Measurements from ENCODE around the gene SLC16A10.
"Not testable (repeated sequence)": the region's sequence is repeated elsewhere in the genome, so short reads cannot be mapped to it uniquely, and the experiment has no call there.

Gene SLC16A10

DNA sequence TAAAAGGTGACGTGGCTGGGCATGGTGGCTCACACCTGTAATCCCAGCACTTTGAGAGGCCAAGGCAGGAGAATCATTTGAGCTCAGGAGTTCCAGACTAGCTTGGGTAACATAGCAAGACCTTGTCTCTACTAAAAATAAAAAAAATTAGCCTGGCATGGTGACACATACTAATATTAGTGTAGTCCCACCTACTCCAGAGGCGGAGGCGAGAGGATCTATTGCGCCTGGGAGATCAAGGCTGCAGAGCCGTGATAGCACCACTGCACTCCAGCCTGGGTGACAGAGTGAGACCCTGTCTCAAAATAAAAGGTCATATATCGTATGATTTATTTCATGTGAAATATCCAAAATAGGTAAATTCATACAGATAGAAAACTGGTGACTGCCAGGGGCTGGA is 132.5 kb downstream of the SLC16A10 start:
- no peak for DNase-seq (ENCODE audit: low spot score)

DNA sequence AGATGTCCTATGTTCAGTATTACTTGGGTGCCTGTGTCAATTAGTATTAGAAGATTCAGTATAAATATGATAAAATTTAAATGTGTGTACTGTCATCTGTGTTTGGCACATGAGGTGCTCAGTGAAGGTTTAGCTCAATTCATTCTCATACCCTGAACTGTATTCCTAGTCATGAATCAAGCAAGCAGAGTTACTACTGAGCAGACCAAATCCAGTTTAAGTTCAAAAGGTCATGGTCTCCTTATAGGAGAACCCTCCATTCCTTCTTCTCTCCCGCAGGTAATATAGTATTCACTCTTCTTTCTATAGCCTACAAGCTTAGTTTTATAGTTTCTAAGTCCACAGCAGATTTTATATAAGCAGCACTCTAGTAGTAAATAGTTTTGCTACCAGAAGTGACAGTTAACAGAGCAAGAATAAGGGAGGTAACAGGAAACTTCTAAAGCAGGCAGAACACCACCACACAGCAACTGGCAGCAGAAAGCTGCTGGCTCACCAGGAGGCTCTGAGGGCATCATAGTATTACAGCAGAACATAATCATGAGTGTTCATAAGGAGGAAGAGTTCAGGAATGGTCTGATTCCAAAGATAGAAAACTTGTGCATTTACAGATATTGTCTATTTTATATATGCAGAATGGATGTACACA is 133.2 kb downstream of the SLC16A10 start:
- DNase-seq (ENCODE audit: low spot score), result no peak

DNA sequence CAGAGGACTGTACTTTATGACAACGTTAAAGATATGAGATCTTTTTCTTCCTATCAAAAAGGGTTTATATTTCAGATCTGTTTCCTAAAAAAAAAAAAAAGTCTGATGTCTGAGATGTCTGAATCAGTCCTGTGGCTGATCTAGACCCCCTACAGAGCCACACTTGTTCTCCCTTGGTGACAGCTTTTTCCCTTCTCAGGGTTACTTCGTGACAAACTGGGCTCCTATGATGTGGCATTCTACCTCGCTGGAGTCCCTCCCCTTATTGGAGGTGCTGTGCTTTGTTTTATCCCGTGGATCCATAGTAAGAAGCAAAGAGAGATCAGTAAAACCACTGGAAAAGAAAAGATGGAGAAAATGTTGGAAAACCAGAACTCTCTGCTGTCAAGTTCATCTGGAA is 134.5 kb downstream of the SLC16A10 start:
- no peak for DNase-seq (ENCODE audit: low spot score)

DNA sequence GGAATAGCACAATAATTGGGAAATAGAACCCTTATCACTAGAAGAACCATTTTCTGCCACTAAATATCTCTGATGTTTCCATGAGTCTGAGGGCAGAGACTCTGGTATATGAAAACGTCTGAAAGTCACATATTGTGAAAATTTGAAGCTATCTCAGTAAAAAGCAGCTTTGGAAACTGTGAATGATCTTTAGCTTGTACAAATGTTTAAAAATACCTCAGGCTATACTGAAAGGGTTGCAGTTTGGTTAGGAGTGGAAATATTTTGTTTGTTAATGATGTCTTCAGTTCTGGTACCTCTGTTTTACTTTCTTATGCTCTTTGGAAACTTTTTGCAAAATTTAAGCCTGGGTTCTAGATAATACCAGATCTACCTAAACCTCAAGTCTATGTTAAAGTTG is 135.0 kb downstream of the SLC16A10 start:
- DNase-seq (ENCODE audit: low spot score), result no peak

DNA sequence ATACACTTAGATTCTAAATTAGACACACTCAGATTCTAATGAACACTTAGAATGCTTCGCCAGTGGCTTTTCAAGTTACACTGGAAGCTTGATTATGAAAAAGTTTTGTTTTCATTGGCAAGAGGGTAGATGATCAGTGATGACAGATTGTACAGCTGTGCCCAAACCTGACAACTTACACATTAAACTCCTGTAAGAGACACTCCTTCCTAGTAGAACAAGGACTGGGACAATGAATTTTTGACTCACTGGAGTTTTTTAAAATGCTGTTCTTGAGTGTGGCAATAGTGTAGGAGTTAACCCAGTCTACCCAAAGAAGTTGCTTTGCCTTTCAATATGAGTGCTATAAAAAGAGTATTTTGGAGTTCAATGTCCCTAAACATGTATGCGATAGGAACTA is 140.8 kb downstream of the SLC16A10 start:
- no peak for DNase-seq (ENCODE audit: low spot score)

DNA sequence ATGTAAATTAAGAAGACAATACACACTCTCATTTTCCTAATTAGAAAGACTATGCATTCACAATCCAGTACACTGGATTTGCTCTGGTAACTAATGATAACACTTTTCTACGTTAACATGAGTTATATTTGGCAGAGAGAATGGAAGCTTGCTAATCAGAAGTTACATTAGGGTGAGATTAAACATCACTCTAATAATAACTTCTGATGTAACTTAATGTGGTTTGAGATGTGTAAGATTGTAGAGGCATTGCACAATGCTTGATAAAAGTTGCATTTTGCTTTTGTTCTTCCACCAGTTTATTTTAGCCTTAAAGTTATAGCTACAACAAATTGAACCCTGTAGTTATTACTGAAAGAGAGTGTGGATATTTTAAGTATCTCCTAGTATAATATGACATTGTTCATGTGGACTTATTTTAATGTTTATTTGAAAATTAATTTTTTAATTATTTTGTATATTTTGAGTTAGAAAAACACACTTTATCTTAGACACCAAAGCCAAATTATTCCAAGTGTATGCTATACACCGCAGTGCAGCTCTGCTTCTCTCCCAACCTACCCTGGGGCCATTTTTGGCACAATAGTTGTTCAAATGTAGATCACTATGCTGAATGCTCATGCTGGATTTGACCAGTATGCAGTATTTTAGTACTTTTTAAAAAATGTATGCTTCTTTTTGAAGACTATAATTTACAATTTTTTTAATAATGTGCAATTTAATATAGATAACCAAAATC is 143.2 kb downstream of the SLC16A10 start:
- no peak for DNase-seq (ENCODE audit: low spot score)

DNA sequence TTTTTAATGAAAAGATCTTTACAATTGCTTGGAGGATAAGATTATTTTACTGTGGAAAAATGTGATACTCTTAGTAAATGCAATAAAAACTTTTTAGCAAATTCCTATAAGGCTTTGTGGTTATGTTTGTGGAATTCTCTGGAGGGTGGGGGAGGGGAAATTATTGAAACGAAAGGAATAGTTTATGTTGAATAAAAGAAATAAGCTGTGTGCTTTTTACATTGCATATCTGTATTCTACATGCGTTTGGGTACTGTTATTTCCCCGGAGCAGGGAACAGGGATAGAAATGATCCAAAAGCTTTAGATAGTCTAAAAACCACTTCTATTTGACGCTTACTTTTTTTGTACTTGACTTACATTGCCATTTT is 143.8 kb downstream of the SLC16A10 start:
- no peak for DNase-seq (ENCODE audit: low spot score)

DNA sequence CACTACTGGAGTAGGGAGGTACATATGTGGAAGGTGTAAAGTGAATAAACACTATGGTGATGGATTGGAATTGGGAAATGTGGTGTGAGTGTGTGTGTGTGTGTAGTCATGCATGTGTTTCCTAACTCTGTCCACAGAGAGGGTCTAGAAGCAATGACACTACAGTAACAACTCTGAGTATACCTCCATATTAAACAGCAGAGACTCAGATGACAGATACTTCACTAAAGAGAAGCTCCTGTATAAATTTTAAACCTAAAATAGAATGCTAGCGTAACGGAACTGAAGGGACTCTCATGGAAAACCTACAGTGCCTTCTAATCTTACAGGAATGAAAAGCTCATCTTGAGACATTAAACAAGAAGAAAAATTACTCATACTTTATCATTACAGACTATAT is 150.5 kb downstream of the SLC16A10 start:
- no peak for DNase-seq (ENCODE audit: low spot score)

DNA sequence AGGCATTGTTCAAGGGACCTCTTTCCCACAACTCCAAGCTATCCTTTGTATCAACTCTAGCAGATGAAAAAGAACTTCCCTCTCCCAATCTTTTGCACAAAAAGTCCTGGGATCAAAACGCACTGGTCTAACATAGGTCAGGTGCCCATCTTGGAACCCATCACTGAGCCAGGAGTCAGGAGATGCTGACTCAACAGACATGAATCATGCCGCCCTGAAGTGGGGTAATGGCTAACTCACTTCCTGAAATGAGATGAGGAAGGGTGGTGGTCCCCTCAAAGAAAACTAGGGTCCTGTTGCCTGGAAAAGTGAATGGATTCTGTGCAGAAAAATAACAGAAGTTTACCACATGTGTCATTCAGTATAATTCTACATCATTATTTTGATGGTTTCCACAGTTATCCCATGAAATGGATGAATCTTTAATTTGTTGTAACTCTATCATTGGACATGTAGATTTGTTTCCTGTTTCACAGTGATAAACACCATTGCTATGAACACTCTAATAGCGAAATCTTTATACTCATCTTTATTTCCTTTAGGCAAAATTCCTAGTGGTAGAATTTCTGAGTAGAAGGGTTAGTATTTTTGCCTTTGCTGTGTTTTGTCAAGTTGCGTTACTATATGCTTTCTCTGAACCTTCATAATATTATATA is 151.3 kb downstream of the SLC16A10 start:
- DNase-seq (ENCODE audit: low spot score), result no peak

DNA sequence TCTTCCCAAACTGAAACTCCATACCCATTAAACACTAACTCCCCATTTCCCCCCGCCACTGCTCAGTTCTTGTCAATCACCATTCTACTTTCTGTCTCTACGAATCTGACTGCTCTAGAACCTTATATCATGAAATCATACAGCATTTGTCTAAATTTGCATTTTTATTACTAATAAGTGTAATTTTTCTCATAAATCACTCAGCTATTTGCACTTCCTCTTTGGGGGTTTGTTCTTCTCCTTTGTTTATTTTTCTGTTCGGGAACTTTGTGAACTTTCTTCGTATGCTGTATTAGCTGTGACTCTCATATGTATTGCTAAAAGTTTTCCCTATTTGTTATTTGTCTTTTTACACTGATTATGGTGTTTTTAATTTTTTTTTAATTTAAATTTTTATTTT is 152.2 kb downstream of the SLC16A10 start:
- no peak for DNase-seq (ENCODE audit: low spot score)

DNA sequence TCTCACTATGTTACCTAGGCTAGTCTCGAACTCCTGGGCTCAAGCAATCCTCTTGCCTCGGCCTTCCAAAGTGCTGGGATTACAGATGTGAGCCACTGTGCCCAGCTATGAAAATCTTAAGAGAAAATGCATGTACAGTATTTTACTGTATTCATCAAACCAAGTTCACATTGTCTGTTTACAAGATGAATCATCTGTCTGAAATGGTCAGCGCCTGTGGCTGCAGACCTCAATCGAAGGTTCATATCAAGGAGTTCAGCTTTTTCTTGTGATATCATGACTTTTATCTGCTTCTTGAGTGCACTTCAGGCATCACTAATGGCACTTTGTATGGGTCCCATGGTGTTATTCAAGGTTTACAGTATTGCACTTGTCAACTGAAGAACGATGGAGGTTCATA is 155.1 kb downstream of the SLC16A10 start:
- DNase-seq (ENCODE audit: low spot score), result no peak

DNA sequence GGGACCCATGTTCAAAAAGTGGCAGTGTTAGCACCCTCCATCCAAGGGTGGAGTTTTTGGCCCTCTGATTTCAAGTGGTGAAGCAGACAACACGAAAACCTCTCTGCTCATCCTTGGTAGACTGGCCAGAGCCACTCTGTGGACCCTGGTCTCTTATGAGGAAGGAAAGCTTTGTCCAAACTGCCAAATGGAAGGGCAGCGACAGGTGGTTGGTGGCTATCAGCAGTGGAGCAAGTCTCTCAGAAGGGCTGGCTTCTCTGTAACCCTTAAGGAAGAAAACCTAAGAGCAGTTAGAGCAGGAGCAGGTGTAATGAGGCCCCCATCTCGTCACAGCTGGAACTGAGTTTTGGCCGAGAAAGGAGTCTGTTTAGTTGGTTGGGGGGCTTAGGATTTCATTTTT is 155.8 kb downstream of the SLC16A10 start:
- DNase-seq (ENCODE audit: low spot score), result no peak

DNA sequence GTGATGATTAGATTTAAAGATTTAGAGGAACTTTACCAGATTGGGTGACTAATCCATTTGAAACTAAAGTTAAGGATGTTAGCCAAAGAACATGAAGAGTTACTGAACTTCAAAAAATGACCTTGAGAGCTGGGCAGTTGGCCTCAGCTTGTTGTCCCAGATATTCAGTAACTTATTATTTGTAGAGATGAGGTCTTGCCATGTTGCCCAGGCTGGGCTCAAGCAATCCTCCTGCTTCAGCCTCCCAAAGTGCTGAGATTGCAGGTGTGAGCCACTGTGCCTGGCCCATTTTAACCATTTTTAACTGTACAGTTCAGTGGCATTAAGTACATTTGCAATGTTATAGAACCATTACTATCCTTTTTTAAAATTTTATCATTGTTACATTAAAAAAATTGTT is 161.5 kb downstream of the SLC16A10 start:
- DNase-seq (ENCODE audit: low spot score), result no peak

DNA sequence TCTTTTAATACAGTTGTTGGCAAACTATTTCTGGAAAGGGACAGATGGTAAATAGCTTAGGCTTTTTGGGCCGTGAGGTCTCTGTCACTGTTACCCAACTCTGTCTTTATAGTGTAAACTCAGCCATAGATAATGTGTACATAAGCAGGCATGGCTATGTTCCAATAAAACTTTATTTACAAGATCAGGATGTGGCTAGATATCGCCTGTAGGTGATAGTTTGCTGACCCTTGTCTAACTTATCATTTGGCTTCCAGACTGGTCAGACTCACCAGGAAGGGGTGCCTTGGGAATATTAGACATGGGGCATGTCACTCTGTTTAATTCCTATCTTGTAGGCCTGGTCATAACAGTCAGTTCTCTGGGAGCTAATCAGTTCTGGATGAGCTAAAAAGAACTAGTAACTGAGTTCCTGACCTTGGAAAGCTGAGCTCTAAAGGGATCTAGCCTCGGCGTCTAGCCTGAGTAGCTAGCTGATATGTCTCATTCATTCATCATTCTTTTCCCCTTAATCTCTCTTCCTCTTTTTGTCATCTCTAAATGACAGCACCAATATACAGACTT is 163.6 kb downstream of the SLC16A10 start:
- DNase-seq (ENCODE audit: low spot score), result no peak

DNA sequence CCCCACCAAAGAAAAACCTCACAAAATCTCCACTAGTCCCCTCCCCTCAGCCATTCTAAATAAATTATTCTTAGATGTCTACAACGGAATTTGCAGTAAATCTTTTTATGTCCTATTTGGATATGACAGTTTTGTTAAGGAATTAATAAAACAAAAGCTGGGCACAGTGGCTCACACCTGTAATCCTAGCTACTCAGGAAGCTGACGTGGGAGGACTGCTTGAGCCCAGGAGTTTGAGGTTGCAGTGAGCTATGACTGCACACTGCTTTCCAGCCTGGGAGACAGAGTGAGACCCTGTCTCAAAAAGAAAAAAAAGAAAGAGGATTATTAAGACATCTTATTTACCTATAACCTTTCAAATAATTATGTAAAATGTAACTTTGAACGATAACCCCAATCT is 165.4 kb downstream of the SLC16A10 start:
- no peak for DNase-seq (ENCODE audit: low spot score)

DNA sequence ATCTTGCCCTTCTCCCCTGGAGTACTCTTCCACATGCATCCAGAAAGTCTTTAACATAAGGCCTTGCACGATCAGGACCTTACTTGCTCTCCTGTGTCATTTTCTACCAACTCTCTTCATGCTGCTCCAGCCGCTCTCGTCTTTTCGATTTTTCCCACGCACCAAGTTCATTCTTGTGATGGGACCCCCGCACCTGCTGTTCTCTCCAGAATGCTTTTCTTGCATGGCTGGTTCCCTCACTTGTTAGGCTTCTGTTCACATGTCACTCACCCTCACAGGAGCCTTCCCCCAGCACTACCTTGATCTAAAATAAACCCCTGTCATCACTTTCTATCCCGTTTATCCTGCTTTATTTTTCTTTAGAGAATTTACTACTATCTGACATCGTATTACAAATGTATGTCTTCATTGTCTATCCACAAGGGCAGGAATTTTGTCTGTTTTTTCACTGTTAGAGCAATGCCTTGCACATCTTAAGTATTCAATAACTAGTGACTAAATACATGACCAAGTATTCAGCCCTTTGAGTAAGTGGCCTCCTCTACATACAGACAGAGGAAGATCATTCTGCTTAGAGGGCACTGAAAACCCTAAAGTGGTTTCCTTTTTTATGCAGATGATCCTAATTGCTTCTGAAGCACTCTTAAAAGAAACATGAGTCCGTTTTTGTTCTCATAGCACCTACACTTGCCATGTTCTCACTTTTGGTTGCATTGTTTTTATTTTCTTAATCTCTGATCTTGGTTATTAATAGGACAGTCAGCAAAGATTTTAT is 166.9 kb downstream of the SLC16A10 start:
- no peak for DNase-seq (ENCODE audit: low spot score)

DNA sequence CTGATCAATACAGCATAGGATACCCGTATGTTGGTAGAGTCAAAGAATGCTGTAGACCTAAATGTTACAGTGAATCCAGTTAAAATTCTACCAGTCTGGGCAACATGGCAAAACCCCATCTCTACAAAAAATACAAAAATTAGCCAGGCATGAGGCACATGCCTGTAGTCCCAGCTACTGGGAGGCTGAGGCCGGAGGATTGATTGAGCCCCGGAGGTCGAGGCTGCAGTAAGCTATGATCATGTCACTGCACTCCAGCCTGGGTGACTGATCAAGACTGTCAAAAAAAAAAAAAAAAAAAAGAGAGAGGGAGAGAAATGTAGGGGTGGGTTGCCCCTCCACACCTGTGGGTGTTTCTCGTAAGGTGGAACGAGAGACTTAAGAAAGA is 167.5 kb downstream of the SLC16A10 start:
- no peak for DNase-seq (ENCODE audit: low spot score)

DNA sequence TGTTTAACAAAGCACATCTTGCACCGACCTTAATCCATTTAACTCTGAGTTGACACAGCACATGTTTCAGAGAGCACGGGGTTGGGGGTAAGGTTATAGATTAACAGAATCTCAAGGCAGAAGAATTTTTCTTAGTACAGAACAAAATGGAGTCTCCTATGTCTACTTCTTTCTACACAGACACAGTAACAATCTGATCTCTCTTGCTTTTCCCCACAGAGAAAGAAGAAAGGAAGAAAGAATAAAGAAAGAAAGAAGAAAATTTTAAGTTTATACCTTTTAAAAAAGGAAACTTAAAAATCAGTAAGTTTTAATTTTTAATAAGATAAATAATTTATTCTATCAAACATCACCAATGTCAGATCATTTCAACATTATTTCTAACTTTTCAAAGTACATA is 168.5 kb downstream of the SLC16A10 start:
- DNase-seq (ENCODE audit: low spot score), result not testable (repeated sequence)

DNA sequence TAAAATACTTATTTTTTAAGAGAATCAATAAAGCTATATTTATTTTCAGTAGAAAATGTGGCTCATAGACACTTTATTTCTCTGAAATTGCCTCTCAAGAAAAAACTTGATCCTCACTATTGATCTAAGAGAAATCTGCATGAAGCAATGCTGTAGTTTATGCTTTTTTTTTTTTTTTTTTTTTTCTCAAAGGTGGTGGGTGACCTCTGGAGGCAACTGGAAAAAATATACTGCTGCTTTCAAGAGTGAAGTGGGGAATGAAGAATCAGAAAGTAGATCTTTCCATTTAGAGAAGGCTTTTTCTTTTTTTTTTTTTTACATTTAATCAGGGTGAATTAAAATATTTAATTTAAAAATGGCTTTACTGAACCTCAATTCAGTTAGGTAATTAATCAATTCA is 169.3 kb downstream of the SLC16A10 start:
- no peak for DNase-seq (ENCODE audit: low spot score)

DNA sequence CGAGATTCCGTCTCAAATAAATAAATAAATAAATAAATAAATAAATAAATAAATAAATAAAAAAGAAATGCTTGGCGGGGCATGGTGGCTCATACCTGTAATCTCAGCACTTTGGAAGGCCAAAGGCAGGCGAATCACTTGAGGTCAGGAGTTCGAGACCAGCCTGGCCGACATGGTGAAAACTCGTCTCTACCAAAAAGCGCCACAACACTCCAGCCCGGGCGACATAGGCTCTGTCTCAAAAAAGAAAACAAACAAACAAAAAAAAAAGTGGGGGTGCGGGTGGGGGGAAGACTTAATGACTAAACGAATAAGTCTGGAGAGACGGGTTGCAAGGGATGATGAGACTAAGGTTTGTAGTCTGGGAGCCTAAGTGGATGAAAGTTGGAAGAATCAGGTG is 170.7 kb downstream of the SLC16A10 start:
- no peak for DNase-seq (ENCODE audit: low spot score)

DNA sequence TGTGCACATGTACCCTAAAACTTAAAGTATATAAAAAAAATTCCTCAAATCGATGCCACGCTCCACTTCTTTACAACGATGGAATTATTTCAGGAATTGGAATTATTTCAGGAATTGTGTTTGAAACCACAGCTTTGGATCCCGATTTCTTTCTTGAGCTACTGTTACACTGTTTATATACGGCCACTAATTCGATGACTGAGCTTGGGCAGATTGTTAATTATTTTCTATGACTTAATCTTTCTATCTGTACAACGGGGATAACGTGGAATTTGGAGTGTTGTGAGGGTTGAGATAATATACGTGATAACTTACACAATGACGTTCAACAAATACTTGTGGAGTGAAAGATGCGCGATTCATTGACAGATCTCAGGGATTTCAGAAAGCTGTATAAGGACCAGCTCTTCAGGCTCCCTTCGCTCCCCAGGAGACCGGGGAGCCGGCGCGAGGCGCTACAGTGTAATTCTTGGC is 171.3 kb downstream of the SLC16A10 start:
- DNase-seq (ENCODE audit: low spot score), result no peak

DNA sequence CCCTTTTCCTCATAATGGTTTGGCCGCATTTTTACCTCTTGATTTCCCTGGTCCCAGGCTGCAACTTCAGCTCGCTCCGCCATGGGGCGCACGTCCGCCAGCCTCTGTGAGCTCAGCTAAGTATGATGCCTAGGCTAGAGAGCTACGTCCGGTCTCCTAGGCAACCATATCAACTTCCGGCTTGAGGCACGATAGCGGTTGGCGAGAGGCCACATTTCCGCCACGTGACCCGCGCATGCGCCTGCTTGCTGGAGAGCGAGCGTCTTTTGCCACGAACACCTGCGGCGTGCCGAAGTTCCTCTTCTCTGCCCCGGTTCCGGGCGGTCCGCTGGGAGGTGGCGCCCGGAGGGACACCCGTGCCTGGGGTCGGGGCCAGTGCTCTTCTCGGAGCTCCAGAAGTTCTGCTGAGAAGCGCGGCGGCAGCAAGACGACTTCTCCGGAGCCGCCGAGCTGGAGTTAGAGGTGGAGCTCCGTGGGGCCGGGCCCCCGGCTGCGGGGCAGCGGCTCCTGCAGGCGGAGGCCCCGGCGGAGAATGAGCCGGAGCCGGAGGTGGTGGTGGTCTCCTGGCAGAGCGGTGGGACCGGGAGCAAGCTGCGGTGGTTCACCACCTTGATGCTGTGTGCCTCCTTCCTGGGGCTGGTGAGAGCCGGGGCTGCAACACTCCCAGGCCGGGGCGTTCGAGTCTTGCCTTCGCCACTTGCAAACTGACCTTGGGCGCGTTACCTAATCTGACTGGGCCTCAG is 172.0 kb downstream of the SLC16A10 start:
- peak; percentile 94 for DNase-seq (ENCODE audit: low spot score)
